HG03139 (cell line): ENCODE measurements around the gene ADORA3.
"Not testable (repeated sequence)": the region's sequence is repeated elsewhere in the genome, so short reads cannot be mapped to it uniquely, and the experiment has no call there.

Source experiments
- ATAC-seq: cut with Tn5 transposase; IDR thresholded peaks from one replicate; pipeline ENCODE4 v1.9.1; 2021; ENCODE audit not compliant: unreplicated experiment

Gene ADORA3

DNA sequence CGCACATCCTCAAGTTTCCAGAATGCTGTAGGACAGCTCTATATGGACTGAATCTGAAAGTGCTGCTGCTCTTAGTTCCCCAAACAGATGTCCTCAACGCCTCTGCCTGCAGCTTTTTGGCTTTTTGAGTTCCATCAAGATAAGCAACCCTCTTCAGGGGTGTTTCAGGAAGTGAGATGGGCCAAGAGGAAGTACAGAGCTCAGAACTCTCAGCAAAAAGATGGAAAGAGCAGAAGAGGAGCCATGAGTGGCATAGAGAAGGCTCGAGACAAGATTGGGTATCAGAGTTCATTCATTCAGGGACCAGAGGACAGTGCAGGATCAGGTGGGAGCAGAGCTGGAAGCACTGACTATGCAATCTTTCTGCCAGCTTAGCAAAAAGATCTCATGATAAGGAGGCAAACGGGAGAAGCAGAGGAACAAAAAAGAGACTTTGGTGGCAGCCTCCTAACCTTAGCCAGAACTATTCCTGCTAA lies at the start of gene ADORA3, which contains the start of gene TMIGD3:
Gene ADORA3 (minus strand): TSS at position 49 of the 476 bp plus-strand sequence. CDS start 279 bp downstream, outside the sequence.
Gene TMIGD3 (minus strand): TSS at position 49 of the 476 bp plus-strand sequence. CDS start 279 bp downstream, outside the sequence.
- ATAC-seq, result no peak

GRCh38 chr1:111553196-111553595 lies 49.8 kb upstream of the ADORA3 start:
- ATAC-seq, result no peak

DNA sequence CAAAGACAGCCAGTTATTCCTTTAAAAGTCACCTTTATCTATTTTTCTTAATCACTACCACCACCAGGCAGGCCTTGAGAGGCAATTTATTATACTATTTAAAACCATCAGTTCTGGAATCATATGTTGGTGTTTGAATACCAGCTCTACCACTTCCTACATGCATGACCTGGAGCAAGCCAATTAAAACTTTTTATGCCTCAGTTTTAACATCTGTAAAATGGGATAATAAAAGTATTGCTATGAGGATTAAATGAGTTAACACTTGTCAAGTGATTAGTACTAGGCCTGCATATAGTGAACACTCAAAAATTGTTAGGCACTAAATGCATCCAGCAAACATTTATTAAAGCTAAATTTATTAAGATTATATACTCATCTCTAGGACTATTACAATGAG lies 49.2 kb upstream of the ADORA3 start:
- ATAC-seq, result no peak

DNA sequence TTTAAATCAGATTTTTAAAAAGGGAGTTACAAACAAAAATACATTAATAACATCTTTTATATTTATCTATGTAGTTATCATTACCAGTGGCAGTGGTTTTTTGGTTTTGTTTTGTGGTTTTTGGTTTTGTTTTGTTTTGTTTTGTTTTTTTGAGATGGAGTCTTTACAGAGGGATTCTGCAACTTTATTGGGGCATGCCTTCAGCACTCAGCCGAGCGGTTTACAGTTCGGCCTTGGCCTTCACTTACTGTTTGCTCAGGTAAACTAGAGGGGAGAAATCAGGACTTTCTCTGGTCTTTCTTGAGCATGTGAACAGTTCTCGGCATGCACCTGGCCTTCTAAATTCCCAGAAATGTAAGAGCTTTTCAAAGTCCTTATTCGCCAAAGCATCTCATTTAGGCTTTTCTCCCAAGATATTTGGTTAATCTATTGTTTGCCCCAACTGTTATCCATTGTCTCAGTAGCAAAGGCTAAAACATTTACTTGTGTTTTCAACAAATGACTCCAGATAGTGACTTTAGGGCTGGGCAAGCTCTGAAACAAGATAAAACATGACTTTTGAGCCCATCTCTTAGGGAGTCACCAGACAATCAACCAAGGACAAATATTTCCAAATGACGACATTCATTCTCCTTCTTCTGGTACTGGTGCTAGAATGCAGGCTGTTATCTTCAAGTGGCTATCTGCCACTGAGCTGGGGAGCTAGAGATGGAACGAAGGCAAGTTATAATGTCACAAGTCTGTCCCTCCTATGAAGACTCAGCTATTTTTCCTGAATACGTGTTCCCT lies 48.4 kb upstream of the ADORA3 start:
- no peak for ATAC-seq

GRCh38 chr1:111547786-111548185 lies 44.4 kb upstream of the ADORA3 start:
- ATAC-seq, result not testable (repeated sequence)

DNA sequence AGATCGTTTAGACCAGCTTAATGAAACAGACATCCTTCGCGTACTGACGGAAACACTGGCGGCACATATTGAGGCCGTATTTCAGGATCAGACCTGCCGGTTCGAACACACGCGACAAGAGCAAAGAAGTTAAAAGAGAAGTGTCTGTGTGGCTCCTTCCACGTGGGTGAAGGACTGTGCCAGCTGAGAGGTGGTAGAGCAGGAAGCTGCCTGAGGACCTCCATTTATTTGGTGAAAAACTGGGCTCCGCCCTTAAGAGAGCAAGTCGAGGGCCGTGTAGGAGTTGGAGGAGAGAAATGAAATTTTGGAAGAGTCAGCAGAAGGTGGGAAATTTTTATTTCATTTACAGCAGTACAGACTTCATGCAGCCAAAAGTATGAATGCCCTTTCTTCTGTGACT lies 38.8 kb upstream of the ADORA3 start:
- ATAC-seq, result no peak

DNA sequence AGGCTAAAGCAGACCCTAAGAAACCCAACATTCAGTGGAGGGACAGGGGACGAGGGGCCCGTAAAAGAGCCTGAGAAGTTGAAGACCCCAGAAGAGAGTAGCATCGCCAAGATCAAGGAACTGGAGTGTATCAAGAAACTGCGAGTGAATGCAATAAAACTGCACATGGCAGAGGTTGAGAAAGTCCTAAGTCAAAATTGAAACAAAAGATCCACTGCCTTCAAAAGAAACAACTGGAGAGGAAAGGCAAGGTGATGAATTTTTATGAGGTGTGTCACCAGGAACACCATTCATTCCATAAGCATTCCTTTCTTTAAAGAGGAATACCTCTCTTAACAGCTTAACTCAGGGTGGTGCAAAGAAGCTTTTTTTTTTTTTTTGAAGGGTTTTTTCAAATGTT lies 38.3 kb upstream of the ADORA3 start:
- ATAC-seq, result no peak

DNA sequence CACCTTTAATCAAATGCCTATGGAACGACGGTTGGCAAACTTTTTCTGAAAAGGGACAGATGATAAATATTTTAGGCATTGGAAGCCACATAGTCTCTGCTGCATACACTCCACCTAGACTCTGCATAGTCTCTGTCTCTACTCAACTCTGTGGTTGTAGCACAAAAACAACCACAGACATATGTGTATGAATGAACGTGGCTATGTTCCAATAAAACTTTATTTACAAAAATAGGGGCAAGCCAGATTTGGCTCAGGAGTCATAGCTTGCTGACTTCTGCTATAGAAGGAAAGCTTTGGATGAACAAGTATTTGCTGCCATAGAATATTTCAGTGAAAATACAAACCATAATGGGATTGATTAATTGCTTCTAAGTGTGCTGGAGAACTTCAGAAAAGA lies 37.5 kb upstream of the ADORA3 start:
- ATAC-seq, result no peak

DNA sequence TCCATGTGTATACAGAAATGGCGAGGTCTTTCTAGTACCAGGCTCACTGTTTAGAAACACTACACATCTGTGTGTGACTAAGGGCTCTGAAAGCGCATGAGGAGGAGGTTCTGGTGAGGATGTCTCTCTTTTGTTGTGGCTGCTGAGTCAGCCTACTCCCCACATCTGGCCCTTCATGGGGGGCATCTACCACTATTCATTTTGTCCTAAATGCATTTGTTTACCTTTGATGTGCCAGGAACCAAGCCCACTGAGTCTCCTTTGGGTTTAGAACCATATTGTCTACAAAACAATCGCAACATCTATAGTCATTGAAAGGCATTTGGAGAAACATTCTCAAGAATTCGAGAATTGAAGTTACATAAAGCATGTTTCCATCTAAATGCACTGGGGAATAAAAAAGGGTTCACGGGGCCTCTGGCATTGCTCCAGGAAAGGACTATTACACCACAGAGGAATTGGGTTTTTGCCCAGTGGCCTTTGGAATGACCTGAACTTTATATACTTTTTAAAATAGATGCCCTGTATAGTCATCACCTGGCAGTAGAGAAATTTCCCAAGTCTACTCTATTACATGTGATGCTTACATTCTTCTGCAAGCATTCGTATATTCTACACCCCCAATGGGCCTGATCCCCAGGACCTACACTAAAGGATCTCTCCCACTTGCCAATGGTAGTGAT lies 35.1 kb upstream of the ADORA3 start:
- ATAC-seq, result no peak

DNA sequence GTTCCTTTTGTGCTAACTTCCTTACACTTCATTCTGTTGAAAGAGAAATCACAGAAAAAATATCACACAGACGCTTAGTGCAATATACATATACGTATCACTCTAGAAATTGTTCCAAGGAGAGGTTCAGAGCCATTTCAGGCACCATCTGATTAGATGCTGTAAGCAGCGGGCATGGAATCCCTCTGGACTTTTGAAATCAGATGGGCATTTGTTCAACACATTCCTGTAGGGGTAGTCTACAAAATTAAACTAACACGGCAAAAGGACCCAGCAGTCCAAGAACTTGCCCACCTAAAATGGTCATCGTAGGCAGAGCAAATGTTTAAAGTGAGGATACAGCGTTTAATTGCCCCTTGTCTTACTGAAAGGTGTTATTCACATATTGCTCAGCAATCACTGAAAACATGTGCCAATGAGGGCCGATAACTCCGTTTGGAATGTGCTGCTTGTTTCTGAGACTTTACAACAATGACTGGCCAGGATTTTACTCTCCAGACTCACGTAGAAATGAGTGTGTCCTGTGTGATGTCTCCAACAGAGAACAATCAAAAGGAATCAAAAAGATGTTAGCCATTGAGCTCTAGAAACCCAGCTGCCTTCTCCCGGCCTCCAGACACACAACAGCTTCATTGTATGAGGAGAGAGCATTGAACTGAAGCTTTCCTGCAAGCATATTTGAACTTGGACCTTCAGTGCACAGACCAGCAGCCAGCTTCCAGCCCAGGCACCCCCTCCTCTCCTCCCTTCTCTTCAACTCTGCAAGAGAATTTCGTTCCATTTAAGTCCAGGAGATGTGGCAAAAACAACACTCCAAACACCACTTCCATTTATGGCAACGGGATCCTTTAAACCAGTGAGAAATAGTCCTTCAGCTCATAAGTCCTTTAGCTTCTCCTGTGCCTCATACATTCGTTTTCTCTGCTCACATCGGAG lies 32.1 kb upstream of the ADORA3 start:
- ATAC-seq, result no peak

- ATAC-seq, result no peak
Observed at GRCh38 chr1:111520053-111520452, 16.6 kb upstream of the ADORA3 start.

- no peak for ATAC-seq
Observed at GRCh38 chr1:111517469-111518225, 14.2 kb upstream of the ADORA3 start.

GRCh38 chr1:111516005-111516535 lies 12.6 kb upstream of the ADORA3 start:
- no peak for ATAC-seq

DNA sequence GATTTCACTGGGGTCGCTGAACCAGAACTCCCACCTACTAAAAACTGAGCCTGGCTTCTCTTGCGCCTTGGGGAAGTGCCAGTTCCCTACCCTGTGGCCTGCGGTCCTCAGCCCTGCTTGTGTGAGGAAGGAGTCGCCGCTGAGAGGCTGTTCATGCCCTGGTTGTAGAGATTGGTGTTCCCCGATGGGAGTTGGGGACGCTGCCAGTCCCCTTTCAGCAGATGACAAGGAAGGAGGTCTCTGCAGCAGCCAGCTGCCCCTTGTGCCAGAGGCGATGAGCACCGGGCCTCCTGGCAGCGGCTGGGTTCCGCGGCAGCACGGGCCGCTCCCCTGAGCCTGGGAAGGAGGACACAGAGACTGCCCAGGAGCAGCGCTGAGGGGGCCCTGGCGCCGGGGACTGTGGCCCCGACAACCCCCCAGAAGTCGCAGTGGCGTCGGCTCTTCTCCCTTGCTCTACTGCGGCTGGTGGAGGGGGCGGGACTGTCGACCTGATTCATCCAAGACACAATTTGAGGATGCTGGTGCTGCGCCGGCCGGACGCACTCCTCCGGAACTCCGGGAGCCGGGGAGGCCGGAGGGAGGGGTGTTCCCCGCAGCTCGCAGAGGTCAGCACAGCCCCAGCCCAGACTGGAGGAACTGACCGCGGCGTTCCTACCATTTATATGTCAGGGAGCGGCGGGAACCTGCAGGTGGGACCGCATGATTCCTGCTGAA lies 12.0 kb upstream of the ADORA3 start:
- no peak for ATAC-seq

DNA sequence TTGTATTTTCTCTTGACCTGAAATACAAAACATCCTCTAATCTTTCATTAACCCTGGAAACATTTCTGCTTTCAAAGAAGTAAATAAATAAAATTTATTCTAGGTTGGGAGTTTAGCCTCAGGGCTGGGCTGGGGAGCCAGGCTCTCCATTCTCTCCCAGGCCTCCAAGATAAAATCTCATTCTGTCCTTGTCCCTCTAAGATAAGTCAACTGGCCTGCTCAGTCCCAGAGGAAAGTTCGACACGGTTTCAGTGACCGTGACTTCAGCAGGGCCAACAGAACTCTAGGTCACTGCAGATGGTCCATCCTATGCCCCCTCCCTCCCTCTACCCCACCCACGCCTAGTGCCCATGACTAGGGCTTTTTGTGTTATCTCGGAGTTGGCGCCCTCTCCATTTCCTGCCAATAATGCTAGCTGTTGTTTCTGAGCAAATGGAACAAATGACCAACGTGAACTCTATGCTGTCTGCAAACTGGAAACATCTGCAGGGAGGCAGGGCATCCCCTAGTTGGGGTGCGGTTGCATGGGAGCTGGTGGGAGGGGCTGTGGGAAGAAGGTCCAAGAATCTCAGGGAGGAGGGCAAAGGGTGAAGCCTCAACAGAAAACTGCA lies 10.1 kb upstream of the ADORA3 start:
- no peak for ATAC-seq

DNA sequence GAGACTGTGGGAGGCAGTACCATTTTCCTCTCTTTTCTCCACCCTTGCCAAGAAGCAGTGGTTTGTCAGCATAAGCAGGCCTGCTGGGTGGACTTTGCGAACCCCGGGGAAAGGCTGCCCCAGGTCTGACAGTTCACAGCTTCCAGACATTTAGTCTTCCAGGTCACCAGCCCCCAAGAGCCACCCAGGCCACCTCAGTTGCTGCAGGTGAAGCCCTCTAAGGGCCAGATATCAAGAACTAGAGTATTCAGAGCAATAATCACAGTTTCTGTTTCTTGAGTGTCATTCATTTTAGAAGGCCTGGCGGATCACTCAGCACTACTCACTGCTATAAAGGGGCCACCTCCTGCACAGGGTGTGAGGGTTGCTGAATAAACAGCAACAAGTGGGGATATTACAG lies 9.5 kb upstream of the ADORA3 start:
- ATAC-seq, result no peak

DNA sequence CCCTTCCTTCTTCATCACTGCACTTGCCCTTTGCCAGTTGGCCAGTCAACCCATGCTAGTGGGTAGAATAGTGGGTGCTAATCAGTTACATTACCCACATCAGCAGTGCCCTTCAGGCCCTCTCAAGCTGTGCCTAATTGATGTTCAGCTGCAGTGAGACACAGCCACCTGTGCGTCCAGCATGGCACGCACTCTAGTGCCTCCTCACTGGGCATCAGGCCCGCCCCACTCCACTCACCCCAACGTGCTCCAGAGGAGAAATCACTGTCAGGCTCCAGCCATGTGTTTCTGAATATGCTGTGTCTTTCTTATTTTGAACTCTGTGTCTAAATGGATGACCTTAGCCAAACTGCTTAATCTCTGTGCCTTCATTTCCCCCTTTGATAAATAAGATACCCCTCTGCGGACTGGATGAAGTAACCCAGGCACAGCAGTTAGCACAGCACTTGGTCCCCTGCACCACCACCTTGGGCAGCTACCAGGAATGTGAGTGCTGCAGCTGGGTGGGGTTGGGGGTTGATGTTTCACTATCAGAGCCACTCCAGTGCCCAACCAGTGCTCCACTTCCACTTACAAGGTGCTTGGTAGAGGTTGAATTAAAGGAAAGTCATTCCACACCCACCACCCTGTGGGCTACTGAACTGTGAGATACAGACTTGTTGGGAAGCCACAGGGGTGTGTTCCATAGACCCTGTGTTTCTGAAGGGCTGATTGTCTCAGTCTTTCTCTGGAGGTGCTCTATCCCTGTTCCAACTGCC lies 8.9 kb upstream of the ADORA3 start:
- ATAC-seq, result no peak

- ATAC-seq, result no peak
Observed at GRCh38 chr1:111511370-111511769, 7.9 kb upstream of the ADORA3 start.
